Karpas-422 (cell line): ENCODE measurements around the gene RPL37A. TPM values are rescaled to one million over a fixed set of nuclear protein-coding genes. Genes with fewer than 3 reads are reported as not detected.

Experiments used
- DNase-seq: peaks from one replicate; pipeline ENCODE4 v3.0.0-alpha.2; 2015
- H2AFZ ChIP-seq: fragments of 200-600 bp; sonication (generic); 2 replicates; pipeline ENCODE4 v1.6.1; 2014; ENCODE audit warnings: antibody characterized with exemption, low read length, mixed read lengths
- H3K27ac ChIP-seq: fragments of 200-600 bp; sonication (generic); 2 replicates; pipeline ENCODE4 v1.5.1; 2014; ENCODE audit warnings: mild to moderate bottlenecking, low read length, moderate library complexity
- H3K27me3 ChIP-seq: fragments of 200-600 bp; sonication (generic); 2 replicates; pipeline ENCODE4 v1.6.1; 2014; ENCODE audit warnings: low read length, mixed read lengths
- H3K36me3 ChIP-seq: fragments of 200-600 bp; sonication (generic); 2 replicates; pipeline ENCODE4 v1.6.1; 2014; ENCODE audit warnings: low read length, mixed read lengths; ENCODE audit not compliant: insufficient read depth
- H3K4me1 ChIP-seq: fragments of 200-600 bp; sonication (generic); 2 replicates; pipeline ENCODE4 v1.6.1; 2014; ENCODE audit warnings: mild to moderate bottlenecking, low read length, mixed read lengths
- H3K4me2 ChIP-seq: fragments of 200-600 bp; sonication (generic); 2 replicates; pipeline ENCODE4 v1.6.1; 2014; ENCODE audit warnings: low read length, low read depth, mild to moderate bottlenecking; ENCODE audit not compliant: poor library complexity, severe bottlenecking
- H3K4me3 ChIP-seq: fragments of 200-600 bp; sonication (generic); 2 replicates; pipeline ENCODE4 v1.5.1; 2014; ENCODE audit warnings: mild to moderate bottlenecking, antibody characterized with exemption, low read length, mixed read lengths
- H3K79me2 ChIP-seq: fragments of 200-600 bp; sonication (generic); 2 replicates; pipeline ENCODE4 v1.6.1; 2014; ENCODE audit warnings: mild to moderate bottlenecking, low read length, mixed read lengths
- H3K9ac ChIP-seq: fragments of 200-600 bp; sonication (generic); 2 replicates; pipeline ENCODE4 v1.6.0; 2014; ENCODE audit warnings: low read length
- H3K9me2 ChIP-seq: fragments of 200-600 bp; sonication (generic), shearing (Covaris generic); replicated peaks from 2 replicates; pipeline ENCODE4 v1.6.0; 2014; ENCODE audit warnings: mild to moderate bottlenecking, low read length, moderate library complexity; ENCODE audit not compliant: insufficient read depth
- H3K9me3 ChIP-seq: fragments of 300-700, 200-600 bp; sonication (generic); 2 replicates; pipeline ENCODE4 v1.6.1; 2014; ENCODE audit warnings: low read length, mixed read lengths
- H4K20me1 ChIP-seq: fragments of 200-600 bp; sonication (generic); 2 replicates; pipeline ENCODE4 v1.6.1; 2014; ENCODE audit warnings: mild to moderate bottlenecking, antibody characterized with exemption, low read length, low read depth; ENCODE audit not compliant: insufficient read depth
- total RNA-seq: library from RNA; depleted of rRNA; stranded (reverse); fragments of >200 nt; shearing (Covaris generic); gene quantifications from 2 replicates; pipeline ENCODE4 v1.2.3, GENCODE V29; 2014; ENCODE audit warnings: low replicate concordance

The RPL37A gene
- total RNA-seq, 1 experiment from 2014 or later = 7,287 TPM

DNA sequence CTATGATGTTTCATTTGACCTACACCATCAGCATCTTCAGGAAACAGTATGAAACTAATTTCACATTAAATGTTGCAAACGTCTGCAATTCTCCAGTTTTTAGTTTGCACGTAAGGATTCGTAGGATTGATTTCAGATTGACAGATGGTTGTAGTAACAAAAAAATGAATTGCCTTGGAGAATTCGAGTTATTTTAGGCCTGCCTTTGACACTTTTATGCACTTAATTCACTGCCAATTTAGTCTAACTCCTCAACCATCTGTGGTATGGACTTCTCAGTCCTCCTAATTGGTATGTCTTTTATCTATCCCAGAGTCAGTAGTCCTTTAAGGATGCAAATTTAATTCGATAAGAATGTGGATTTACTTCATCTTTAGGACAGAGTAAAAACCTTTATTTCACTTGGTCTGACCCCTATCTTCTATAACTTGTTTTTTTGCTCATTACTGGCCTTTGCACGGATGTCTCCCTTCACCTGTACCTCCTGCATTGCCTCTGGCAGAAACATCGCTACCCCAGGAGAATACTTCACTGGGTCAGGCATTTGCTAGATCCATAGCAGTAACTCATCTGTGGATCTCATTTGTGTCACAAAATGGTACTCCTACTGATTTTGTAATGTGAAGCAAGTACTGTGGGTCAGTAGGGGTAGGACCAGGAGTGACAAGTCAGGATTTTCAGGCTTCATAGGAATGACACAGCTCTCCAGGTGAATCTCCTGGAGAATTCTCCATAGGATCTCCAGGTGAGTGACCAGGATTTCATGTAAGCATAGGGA, 3.9 kb downstream of the RPL37A start:
- Histone ChIP-seq H3K4me2 (no peak overlapping the region), H3K4me3 (no peak overlapping the region), H3K4me1 (peaks cover 21% of the 10 kb centered on the region), H4K20me1 (peaks cover 40% of the 10 kb centered on the region), H3K9me2 (no peaks in the 10 kb centered on the region), H3K36me3 (peaks cover 55% of the 10 kb centered on the region), H3K79me2 (peaks cover 34% of the 10 kb centered on the region), H3K9me3 (no peaks in the 10 kb centered on the region), H3K27me3 (no peaks in the 10 kb centered on the region), H3K9ac (no peak overlapping the region), H3K27ac (no peak overlapping the region), H2AFZ (no peak overlapping the region)
- DNase-seq = no peak

DNA sequence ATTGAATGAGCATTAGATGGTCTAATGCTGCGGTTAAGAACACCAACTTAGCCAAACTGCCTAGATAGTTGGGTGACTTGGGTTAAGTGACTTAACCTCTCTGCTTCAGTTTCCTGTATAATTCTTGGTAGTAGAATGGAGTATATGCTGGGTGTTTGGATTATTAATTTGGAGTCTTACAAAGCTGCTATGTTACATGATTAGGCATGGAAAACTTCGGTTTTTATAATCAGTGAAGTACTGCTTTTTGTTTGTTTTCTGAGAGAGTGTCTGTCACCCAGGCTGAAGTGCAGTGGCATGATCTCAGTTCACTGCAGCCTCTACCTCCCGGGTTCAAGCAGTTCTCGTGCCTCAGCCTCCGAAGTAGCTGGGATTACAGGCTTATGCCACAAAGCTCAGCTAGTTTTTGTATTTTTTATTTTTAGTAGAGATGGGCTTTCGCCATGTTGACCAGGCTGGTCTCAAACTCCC, 4.5 kb downstream of the RPL37A start:
- Histone ChIP-seq H2AFZ (no peak overlapping the region), H3K4me3 (no peak overlapping the region), H3K79me2 (peaks cover 28% of the 10 kb centered on the region), H3K27ac (no peak overlapping the region), H3K9me3 (no peaks in the 10 kb centered on the region), H3K27me3 (no peaks in the 10 kb centered on the region), H3K4me2 (no peak overlapping the region), H3K9me2 (no peaks in the 10 kb centered on the region), H3K4me1 (peaks cover 18% of the 10 kb centered on the region), H3K36me3 (peaks cover 55% of the 10 kb centered on the region), H4K20me1 (peaks cover 40% of the 10 kb centered on the region), H3K9ac (no peak overlapping the region)
- peak; percentile 62 for DNase-seq

DNA sequence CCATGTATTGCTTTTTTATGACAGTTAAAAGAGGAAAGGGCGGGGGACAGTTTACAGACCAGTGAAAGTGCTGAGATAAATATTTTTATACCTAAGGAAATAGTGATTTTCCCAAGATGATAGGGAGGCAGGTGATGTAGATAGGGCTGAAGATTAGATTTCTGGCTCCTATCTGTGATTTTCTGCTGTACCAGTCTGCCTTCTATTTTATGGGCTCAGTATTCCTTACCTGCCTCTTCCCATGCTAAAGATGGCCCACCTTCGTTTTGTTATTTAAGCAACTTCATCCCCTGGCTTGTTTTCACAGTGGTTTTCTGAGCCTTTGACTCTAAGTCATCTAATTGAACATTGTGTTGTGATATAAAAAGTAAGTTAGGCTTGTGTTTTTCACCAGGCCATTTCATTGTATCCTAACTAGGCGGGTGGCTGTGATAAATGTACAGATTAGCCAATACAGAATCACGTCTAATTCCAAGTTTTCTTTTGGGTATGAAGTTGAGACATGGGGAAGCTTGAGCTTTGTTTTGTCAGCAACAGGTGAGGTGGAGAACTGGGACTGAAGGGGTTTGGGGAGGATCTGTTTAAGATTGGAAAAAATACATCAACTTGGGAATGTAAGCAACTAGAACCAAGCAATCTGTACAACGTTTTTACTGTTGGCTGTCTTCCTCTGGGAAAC, 5.2 kb downstream of the RPL37A start:
- no peaks in the 10 kb centered on the region for H3K9me2 ChIP-seq
- H3K27me3 ChIP-seq = no peaks in the 10 kb centered on the region
- no peak overlapping the region for H2AFZ ChIP-seq
- H3K9ac ChIP-seq = no peak overlapping the region
- H3K4me3 ChIP-seq = no peak overlapping the region
- H3K9me3 ChIP-seq = no peaks in the 10 kb centered on the region
- peaks cover 55% of the 10 kb centered on the region for H3K36me3 ChIP-seq
- H4K20me1 ChIP-seq = peaks cover 38% of the 10 kb centered on the region
- peaks cover 18% of the 10 kb centered on the region for H3K4me1 ChIP-seq
- H3K27ac ChIP-seq = no peak overlapping the region
- DNase-seq = no peak
- peaks cover 23% of the 10 kb centered on the region for H3K79me2 ChIP-seq
- H3K4me2 ChIP-seq = no peak overlapping the region

DNA sequence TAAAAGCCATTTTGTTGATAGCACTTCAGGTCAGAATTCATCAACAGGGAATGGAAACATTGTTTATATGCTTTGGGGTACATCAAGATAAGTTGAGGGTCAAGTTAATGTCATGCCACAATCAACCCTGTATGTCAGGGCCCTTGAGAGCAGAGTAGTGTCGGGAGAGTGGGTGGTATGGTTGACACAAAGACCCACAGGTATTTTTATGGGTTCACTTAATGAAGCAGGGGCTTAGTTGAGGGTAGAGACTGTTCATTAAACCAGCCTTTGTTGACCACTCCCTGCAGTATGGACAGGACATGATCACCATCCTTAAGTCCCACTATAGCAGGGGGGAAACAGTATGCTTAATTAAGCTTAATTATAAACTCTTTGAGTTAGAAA, 5.7 kb downstream of the RPL37A start:
- peak; percentile 57 for DNase-seq
- Histone ChIP-seq H3K36me3 (peaks cover 51% of the 10 kb centered on the region), H4K20me1 (peaks cover 33% of the 10 kb centered on the region), H3K4me2 (no peak overlapping the region), H3K9me2 (no peaks in the 10 kb centered on the region), H3K79me2 (peaks cover 18% of the 10 kb centered on the region), H3K4me3 (no peak overlapping the region), H3K4me1 (peaks cover 18% of the 10 kb centered on the region), H3K27ac (no peak overlapping the region), H3K9me3 (no peaks in the 10 kb centered on the region), H2AFZ (no peak overlapping the region), H3K9ac (no peak overlapping the region), H3K27me3 (no peaks in the 10 kb centered on the region)

DNA sequence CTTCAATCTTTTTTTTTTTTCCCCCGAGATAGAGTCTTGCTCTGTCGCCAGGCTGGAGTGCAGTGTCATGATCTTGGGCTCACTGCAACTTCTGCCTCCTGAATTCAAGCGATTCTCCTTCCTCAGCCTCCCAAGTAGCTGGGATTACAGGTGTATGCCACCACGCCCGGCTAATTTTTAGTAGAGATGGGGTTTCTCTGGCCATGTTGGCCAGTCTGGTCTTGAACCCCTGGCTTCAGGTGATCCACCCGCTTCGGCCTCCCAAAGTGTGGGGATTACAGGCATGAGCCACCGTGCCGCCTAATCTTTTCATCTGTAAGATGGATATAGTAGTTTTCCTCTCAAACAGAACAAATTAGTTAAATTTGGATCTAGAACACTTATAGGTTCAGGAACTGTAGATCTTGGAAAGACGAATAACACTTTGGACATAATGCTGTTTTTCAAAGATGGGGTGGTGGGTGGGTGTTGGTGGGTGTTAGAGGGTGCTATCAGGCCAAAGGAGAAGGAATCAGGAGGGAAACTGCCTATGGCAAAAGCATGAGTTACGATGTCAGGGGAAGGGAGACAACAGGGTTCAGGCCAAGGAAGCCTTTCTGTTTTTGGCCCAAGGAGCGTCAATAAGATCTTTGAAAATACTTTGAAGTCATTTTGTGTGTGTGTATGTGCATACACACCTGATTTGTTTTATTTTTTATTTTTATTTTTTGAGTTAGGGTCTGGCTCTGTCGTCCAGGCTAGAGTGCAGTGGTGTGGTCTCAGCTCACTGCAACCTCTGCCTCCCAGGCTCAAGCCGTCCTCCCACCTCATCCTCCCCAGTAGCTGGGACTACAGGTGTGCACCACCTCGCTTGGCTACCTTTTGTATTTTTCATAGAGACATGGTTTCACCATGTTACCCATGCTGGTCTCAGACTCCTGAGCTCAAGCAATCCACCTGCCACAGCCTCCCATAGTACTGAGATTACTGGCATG, 6.8 kb downstream of the RPL37A start:
- no peak overlapping the region for H3K9ac ChIP-seq
- H3K27me3 ChIP-seq = no peaks in the 10 kb centered on the region
- DNase-seq = peak; percentile 60
- H3K9me2 ChIP-seq = no peaks in the 10 kb centered on the region
- peaks cover 8% of the 10 kb centered on the region for H3K4me1 ChIP-seq
- no peak overlapping the region for H3K27ac ChIP-seq
- H3K79me2 ChIP-seq = peaks cover 7% of the 10 kb centered on the region
- H4K20me1 ChIP-seq = peaks cover 23% of the 10 kb centered on the region
- H3K36me3 ChIP-seq = peaks cover 41% of the 10 kb centered on the region
- no peaks in the 10 kb centered on the region for H3K9me3 ChIP-seq
- H3K4me3 ChIP-seq = no peak overlapping the region
- no peak overlapping the region for H3K4me2 ChIP-seq
- H2AFZ ChIP-seq = no peak overlapping the region

DNA sequence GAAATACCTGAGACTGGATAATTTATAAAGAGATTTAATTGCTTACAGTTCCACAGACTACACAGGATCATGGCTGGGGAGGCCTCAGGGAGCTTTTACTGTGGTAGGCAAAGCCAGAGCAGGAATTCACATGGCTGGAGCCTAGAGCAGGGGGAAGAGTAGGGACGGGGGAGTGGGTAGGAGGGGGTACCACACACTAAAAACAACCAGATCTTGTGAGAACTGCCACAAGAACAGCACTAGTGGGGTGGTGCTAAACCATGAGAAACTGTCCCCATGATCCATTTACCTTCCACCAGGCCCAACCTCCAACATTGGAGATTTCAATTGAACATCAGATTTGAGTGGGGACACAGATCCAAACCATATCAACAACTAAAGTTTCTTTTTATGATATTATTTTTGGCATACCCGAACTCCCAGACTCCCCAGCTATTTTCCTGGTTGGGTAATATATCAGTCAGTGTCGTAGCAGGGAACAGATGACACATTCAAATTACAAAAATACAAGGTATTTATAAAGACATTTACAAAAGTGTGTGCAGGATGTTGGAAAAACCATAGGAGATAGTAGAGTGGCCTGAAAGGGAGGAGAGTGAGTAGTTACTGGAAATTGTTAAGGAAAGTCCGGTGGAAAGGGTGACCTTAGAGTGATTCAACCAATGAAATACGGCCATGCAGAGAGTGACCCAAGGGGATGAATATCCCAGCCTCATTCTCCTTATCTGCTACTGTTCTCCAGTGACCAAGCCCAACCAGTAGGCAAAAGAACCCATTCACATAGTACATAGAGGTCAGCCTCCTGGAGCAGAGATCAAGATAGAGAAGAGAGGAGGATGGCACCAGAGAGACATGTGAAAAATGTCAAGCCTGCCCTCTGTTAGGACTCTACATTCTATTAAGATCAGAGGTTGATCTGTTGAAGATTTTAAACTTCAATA, 8.8 kb downstream of the RPL37A start:
- Histone ChIP-seq H4K20me1 (peaks cover 6% of the 10 kb centered on the region), H3K4me1 (no peaks in the 10 kb centered on the region), H2AFZ (no peak overlapping the region), H3K9me3 (no peaks in the 10 kb centered on the region), H3K9ac (no peak overlapping the region), H3K4me3 (no peak overlapping the region), H3K9me2 (no peaks in the 10 kb centered on the region), H3K36me3 (peaks cover 20% of the 10 kb centered on the region), H3K27ac (no peak overlapping the region), H3K79me2 (no peaks in the 10 kb centered on the region), H3K27me3 (no peaks in the 10 kb centered on the region), H3K4me2 (no peak overlapping the region)
- DNase-seq = no peak

DNA sequence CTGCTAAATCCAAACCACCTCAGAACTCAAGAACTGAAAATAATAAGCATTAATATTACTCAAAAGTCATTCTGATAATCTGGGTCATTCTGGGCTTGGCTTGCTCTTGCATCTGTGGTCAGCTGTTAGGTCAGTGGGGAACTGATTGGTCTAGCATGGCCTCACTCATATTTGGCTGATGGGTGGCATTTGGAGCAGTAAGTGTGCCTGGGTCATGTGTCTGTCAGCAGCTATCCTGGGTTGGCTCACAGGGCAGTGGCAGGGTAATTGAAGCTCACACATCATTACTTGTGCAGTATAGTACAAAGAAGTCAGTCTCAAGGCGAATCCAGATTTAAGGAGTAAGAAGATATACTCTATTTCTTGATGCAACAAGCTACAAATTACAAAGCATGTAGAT, 9.6 kb downstream of the RPL37A start:
- no peak overlapping the region for H3K27ac ChIP-seq
- H4K20me1 ChIP-seq = peaks cover 4% of the 10 kb centered on the region; the same call in 1 of the 2 replicates
- H3K9me2 ChIP-seq = no peaks in the 10 kb centered on the region
- no peak overlapping the region for H3K9ac ChIP-seq
- H3K27me3 ChIP-seq = no peaks in the 10 kb centered on the region
- H3K4me3 ChIP-seq = no peak overlapping the region
- H3K79me2 ChIP-seq = no peaks in the 10 kb centered on the region
- no peak for DNase-seq
- H3K36me3 ChIP-seq = peaks cover 14% of the 10 kb centered on the region
- H2AFZ ChIP-seq = no peak overlapping the region
- no peak overlapping the region for H3K4me2 ChIP-seq
- no peaks in the 10 kb centered on the region for H3K4me1 ChIP-seq
- no peaks in the 10 kb centered on the region for H3K9me3 ChIP-seq
